Right atrium auricular region (tissue), 2 donors: ENCODE measurements around the gene NR2F1-AS1. TPM values are rescaled to one million over a fixed set of nuclear protein-coding genes. Genes with fewer than 3 reads are reported as not detected.

ENCODE experiments used
- DNase-seq: peaks from one replicate; pipeline ENCODE4 v3.0.0-alpha.2; 2019; ENCODE audit warnings: low spot score
- H3K27ac ChIP-seq, 2 donors: fragments of 200-600 bp; sonication (generic); 1 replicate in 1 of 2; 2 replicates in 1 of 2; pipeline ENCODE4 v1.5.1; 2016 to 2019
- H3K27me3 ChIP-seq, 2 donors: fragments of 200-600 bp; sonication (generic); one replicate each; pipeline versions ENCODE4 v1.5.1 to v1.6.0; 2017 to 2019
- H3K36me3 ChIP-seq: fragments of 200-600 bp; sonication (generic); one replicate; pipeline ENCODE4 v1.5.1; 2016
- H3K4me1 ChIP-seq, 2 donors: fragments of 200-600 bp; sonication (generic); one replicate each; pipeline versions ENCODE4 v1.5.1 to v1.6.0; 2017 to 2019
- H3K4me3 ChIP-seq, 2 donors: fragments of 200-600 bp; sonication (generic); 1 replicate in 1 of 2; 2 replicates in 1 of 2; pipeline ENCODE4 v1.5.1; 2017 to 2019; ENCODE audit warnings: mild to moderate bottlenecking in 1 of 2, moderate library complexity in 1 of 2
- H3K9me3 ChIP-seq, 2 donors: fragments of 200-600 bp; sonication (generic); one replicate each; pipeline ENCODE4 v1.5.1; 2019
- total RNA-seq, 2 donors: library from RNA; depleted of rRNA; stranded (reverse); fragments of >200 nt; gene quantifications; one replicate each; pipeline ENCODE4 v1.1.0, GENCODE V29; 2016
- TF ChIP-seq, protein P1 (sequence below), 2 donors: fragments of 200-600 bp; sonication (generic); IDR thresholded peaks; one replicate each; pipeline ENCODE4 v1.5.1; 2019; ENCODE audit warnings: antibody characterized with exemption in 2 of 2

NR2F1-AS1 gene
- total RNA-seq, 2 donors from 2014 or later = 7.1 to 11.0 TPM

DNA sequence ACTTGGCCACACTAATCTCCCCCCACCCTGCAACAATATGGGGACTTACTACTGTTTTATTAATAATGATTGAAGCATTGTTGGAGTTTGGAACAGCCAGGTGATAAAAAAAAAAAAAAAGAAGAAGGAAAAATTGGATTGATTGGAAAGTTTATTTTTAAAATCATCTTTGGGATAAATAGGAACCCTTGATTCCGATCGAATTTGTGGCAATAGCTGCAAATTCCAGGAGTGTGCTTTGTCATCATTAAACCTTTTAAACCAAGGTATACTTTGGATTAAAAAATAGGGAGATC is 1.1 kb upstream of the NR2F1-AS1 start:
- peak overlapping the region; percentile 73 to 76 for H3K27ac ChIP-seq
- H3K9me3 ChIP-seq = no peaks in the 10 kb centered on the region
- TF ChIP-seq, protein P1, sequence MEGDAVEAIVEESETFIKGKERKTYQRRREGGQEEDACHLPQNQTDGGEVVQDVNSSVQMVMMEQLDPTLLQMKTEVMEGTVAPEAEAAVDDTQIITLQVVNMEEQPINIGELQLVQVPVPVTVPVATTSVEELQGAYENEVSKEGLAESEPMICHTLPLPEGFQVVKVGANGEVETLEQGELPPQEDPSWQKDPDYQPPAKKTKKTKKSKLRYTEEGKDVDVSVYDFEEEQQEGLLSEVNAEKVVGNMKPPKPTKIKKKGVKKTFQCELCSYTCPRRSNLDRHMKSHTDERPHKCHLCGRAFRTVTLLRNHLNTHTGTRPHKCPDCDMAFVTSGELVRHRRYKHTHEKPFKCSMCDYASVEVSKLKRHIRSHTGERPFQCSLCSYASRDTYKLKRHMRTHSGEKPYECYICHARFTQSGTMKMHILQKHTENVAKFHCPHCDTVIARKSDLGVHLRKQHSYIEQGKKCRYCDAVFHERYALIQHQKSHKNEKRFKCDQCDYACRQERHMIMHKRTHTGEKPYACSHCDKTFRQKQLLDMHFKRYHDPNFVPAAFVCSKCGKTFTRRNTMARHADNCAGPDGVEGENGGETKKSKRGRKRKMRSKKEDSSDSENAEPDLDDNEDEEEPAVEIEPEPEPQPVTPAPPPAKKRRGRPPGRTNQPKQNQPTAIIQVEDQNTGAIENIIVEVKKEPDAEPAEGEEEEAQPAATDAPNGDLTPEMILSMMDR (IDR thresholded peaks at IDR 0.05) = no peak
- peak overlapping the region; percentile 66 to 72 for H3K4me3 ChIP-seq
- no peaks in the 10 kb centered on the region for H3K27me3 ChIP-seq
- H3K4me1 ChIP-seq = peaks cover 0 to 30% of the 10 kb centered on the region in 2 donors
- DNase-seq = no peak
- no peaks in the 10 kb centered on the region for H3K36me3 ChIP-seq

DNA sequence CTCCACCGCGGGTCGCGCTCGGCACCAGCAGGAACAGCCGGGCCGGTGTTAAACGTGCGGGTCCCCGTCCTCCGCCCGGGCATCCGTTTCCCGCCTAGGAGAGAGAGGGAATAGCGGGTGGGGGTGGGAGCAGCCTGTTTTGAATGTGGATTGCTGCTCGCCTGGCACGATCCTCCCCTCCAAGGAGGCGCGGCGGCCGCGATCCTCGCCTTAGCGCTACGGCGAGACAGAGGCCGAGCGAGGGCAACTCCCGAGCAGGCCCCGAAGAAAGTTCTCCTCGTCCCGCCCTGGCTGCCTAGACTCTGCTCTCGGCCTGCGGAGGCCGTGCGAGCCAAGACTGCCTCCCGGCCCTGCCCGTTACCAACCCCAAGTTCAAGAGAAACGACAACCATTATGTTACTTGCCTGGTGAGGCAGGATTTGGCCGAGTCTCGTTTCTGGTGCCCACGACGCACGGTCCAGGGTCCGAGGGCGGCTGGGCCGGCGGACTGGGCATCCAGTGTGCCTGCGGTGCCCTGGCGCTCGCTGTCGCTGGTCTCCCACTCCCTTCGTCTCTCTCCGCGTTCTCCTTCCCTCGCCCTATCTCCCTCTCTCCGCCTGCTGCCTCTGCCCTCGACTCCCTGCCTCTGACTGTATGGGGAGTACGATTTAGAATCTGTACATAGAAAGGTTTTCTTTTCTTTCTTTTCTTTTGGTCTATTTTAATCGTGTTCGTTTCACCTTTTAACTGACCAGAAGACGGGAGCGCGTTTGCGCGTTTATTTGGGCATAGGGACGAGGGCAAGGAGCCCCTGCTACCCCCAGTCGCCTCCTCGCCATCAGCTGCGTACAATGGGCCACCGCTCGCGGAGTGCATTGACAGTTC is 724 bp downstream of the NR2F1-AS1 start:
- peak overlapping the region; percentile 66 to 72 for H3K4me3 ChIP-seq
- H3K36me3 ChIP-seq = no peaks in the 10 kb centered on the region
- TF ChIP-seq, protein P1 (IDR thresholded peaks at IDR 0.05) = no peak
- H3K27me3 ChIP-seq = no peaks in the 10 kb centered on the region
- peak overlapping the region; percentile 76 to 85 for H3K27ac ChIP-seq
- peaks cover 0 to 30% of the 10 kb centered on the region in 2 donors for H3K4me1 ChIP-seq
- no peak for DNase-seq
- no peaks in the 10 kb centered on the region for H3K9me3 ChIP-seq

DNA sequence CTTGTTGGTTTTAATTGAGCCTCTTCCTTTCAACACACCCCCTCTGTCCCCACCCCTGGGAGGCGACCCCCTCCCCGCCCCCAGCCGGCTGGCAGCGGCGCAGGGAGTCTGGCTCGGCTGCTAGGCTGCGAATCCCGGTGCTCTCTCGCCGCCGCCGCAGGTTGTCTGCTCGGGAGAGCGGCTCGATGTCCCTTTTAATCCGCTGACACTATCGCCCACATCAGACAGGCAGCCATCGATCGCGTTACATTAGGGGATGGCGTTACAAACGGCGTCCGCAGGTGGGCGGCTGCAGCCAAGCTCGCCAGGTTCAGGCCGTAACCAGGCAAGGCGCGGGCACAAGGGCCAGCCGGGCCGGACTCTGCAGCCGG is 1.3 kb downstream of the NR2F1-AS1 start:
- no peaks in the 10 kb centered on the region for H3K27me3 ChIP-seq
- H3K9me3 ChIP-seq = no peaks in the 10 kb centered on the region
- peak overlapping the region; percentile 66 to 72 for H3K4me3 ChIP-seq
- H3K36me3 ChIP-seq = no peaks in the 10 kb centered on the region
- no peak for DNase-seq
- peak overlapping the region; percentile 76 to 85 for H3K27ac ChIP-seq
- TF ChIP-seq, protein P1 (IDR thresholded peaks at IDR 0.05) = no peak
- peaks cover 0 to 30% of the 10 kb centered on the region in 2 donors for H3K4me1 ChIP-seq

DNA sequence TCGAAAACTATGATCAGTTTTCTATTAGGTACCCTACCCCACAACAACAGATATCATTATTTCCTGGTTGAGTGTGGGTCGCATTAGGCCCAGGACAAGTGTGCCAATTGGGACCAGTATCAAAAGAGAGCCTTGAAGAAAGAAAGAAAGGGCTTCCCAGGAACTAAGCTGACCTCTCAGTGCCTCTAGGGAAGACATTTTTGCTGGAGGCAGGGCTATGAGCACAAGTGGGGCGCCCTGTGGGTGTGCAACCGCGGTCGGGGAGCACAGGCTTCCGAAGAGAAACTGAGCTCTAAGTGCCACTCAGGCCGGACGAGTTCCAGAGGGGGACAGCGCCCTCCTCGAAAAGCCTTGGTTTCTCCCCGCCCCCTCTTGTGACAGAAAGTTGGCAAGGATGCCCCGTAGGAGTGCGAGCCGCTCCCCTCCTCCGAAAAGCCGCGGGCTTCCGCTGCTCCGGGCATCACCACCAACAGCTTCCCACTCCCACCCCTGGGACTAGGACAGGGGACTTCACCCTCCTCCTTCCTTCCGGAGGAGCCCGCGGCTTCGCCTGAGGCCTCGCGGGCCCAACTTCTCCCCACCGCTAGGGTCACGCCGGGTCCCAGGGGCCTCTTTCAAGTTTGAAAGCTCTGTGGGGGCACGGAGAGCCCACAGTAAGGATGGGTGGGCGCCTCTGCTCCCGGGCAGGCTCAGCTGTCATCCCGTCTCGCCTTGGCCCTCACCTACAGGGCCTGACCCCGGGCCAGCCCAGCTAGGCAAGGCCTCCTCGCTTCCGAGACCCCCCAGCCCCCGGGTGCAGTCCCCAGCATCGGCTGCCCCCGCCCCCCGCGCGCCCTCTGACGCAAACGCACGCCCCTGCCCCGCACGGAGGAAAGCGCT is 2.0 kb downstream of the NR2F1-AS1 start:
- DNase-seq = no peak
- Histone ChIP-seq H3K27ac (peak overlapping the region; percentile 76 to 85), H3K27me3 (no peaks in the 10 kb centered on the region), H3K4me3 (peak overlapping the region; percentile 66 to 72), H3K36me3 (no peaks in the 10 kb centered on the region), H3K4me1 (peaks cover 0 to 30% of the 10 kb centered on the region in 2 donors), H3K9me3 (no peaks in the 10 kb centered on the region)
- TF ChIP-seq, protein P1 (IDR thresholded peaks at IDR 0.05) = no peak

DNA sequence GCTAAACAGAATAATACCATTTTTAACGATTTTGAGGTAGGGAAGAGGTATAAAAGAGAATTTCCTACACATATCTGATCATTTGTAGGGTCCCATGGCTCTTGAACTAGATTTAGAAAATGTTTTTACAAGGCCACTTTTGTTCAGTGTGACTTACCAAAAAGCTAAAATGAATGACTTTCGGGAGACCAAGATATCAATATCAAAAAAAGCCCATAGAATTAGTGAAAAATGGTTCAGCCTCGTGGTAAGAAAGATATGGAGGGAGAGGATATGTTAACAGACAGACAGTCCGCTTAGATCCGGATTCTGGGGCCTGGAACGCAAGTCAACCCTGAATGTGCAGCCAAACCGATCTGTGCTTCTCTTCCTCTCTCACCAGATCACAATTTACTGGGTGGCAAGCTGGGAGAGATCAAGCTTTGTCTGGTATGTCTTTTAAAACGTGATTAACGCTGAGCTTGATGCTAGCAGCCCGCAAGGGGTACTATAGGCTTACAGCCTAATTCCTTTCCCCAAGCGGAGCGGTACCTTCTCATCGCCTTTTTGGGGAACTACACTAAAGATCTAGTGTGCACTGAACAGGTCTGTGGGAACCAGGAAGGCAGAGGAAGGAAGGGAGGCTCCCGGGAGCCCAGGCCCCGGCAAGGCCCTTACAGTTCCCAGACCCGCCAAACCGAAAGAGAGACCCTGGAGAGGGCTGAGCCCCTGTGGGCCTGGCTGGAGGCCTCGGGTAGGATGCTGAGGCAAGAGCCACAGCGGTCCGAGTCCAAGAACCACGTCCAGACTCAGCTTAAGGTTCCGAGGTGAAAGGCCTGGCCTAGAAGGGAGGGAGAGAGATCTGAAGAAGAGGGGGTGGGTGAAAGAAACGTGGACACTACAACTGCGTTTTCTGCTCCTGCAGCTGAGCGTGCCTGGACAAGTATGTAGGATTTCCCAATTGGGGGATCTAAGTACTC is 2.9 kb downstream of the NR2F1-AS1 start:
- TF ChIP-seq, protein P1 (IDR thresholded peaks at IDR 0.05) = no peak
- no peaks in the 10 kb centered on the region for H3K9me3 ChIP-seq
- H3K4me1 ChIP-seq = peaks cover 0 to 25% of the 10 kb centered on the region in 2 donors
- peak overlapping the region in 1 of 2 donors; percentile 72 for H3K4me3 ChIP-seq
- no peaks in the 10 kb centered on the region for H3K36me3 ChIP-seq
- no peaks in the 10 kb centered on the region for H3K27me3 ChIP-seq
- H3K27ac ChIP-seq = peak overlapping the region; percentile 76 to 85
- no peak for DNase-seq
